SU-DHL-6 (cell line): Measurements from ENCODE around the gene CHST1.

Experiments used
- CTCF ChIP-seq: fragments of 200-600 bp; sonication (generic); IDR thresholded peaks from one replicate; pipeline ENCODE4 v1.5.1; 2017; ENCODE audit warnings: antibody characterized with exemption, mild to moderate bottlenecking, low read length, moderate library complexity; ENCODE audit not compliant: insufficient read depth, poor library complexity, severe bottlenecking
- EZH2phosphoT487 ChIP-seq: fragments of 200-600 bp; sonication (generic), shearing (Covaris generic); conservative IDR thresholded peaks from 2 replicates; pipeline ENCODE4 v1.6.1; 2018; ENCODE audit warnings: mild to moderate bottlenecking, antibody characterized with exemption, low read length, moderate library complexity, mixed read lengths

- TF ChIP-seq CTCF, result no peak
- TF ChIP-seq EZH2phosphoT487, result no peak
These were observed 23.1 kb upstream of the CHST1 start for GRCh38 chr11:45688472-45689033.
